OCI-M2 (cell line): ENCODE data around the gene AJM1.
"Not testable (repeated sequence)": the region's sequence is repeated elsewhere in the genome, so short reads cannot be mapped to it uniquely, and the experiment has no call there.

Experiments
- DNase-seq: peaks from one replicate; lab custom pipeline; 2025; ENCODE audit not compliant: unreplicated experiment; lab: John Stamatoyannopoulos, UW

The AJM1 gene

GRCh38 chr9:136866898-136867421 is 24.7 kb downstream of the AJM1 start:
- DNase-seq = not testable (repeated sequence)

- DNase-seq = no peak
Observed at GRCh38 chr9:136867480-136867879, 25.2 kb downstream of the AJM1 start.

- no peak for DNase-seq
Observed at GRCh38 chr9:136867917-136868316, 25.6 kb downstream of the AJM1 start.

GRCh38 chr9:136868644-136869043 is 26.4 kb downstream of the AJM1 start:
- DNase-seq = no peak

GRCh38 chr9:136869611-136870010 is 27.3 kb downstream of the AJM1 start:
- DNase-seq = not testable (repeated sequence)

GRCh38 chr9:136875155-136875554 is 32.9 kb downstream of the AJM1 start:
- DNase-seq = no peak

- no peak for DNase-seq
Observed at GRCh38 chr9:136876476-136876875, 34.2 kb downstream of the AJM1 start.

GRCh38 chr9:136880651-136881050 is 38.4 kb downstream of the AJM1 start:
- DNase-seq = no peak

GRCh38 chr9:136881691-136882108 is 39.4 kb downstream of the AJM1 start:
- DNase-seq = no peak

- DNase-seq = no peak
Observed at GRCh38 chr9:136882109-136882946, 40.0 kb downstream of the AJM1 start.

- DNase-seq = not testable (repeated sequence)
Observed at GRCh38 chr9:136882947-136883283, 40.6 kb downstream of the AJM1 start.

- not testable (repeated sequence) for DNase-seq
Observed at GRCh38 chr9:136883670-136884069, 41.4 kb downstream of the AJM1 start.

- DNase-seq = peak; percentile 73
Observed at GRCh38 chr9:136885950-136886578, 43.8 kb downstream of the AJM1 start, which contains the start of gene TRAF2. TRAF2 (plus strand) TSS chr9:136886516; CDS start chr9:136898741, 12,225 bp downstream.

GRCh38 chr9:136886610-136887597 is 44.6 kb downstream of the AJM1 start:
- DNase-seq = no peak

- DNase-seq = no peak
Observed at GRCh38 chr9:136888454-136888853, 46.2 kb downstream of the AJM1 start.

GRCh38 chr9:136889858-136890257 is 47.6 kb downstream of the AJM1 start:
- DNase-seq = no peak

- no peak for DNase-seq
Observed at GRCh38 chr9:136890661-136891060, 48.4 kb downstream of the AJM1 start.
